Ishikawa (cell line): ENCODE results near the gene NECAP2.

Experiments
- CEBPB ChIP-seq: IDR thresholded peaks from 2 replicates; pipeline ENCODE4 v1.6.1; 2012
- CREB1 ChIP-seq: IDR thresholded peaks from 2 replicates; pipeline ENCODE4 v1.6.1; 2012; ENCODE audit warnings: low read depth
- EGR1 ChIP-seq: IDR thresholded peaks from 2 replicates; pipeline ENCODE4 v1.6.1; 2012
- EP300 ChIP-seq: IDR thresholded peaks from 2 replicates; pipeline ENCODE4 v1.6.1; 2012; ENCODE audit warnings: borderline replicate concordance
- FOXM1 ChIP-seq: IDR thresholded peaks from 2 replicates; pipeline ENCODE4 v1.6.1; 2012; ENCODE audit warnings: low read depth, borderline replicate concordance
- MAX ChIP-seq: IDR thresholded peaks from 2 replicates; pipeline ENCODE4 v1.6.1; 2012
- NFIC ChIP-seq: IDR thresholded peaks from 2 replicates; pipeline ENCODE4 v1.6.1; 2012
- RAD21 ChIP-seq: IDR thresholded peaks from 2 replicates; pipeline ENCODE4 v1.6.1; 2012; ENCODE audit warnings: low read depth
- REST ChIP-seq: IDR thresholded peaks from 2 replicates; pipeline ENCODE4 v1.6.1; 2012; ENCODE audit warnings: low read depth, mild to moderate bottlenecking
- TAF1 ChIP-seq: IDR thresholded peaks from 2 replicates; pipeline ENCODE4 v1.6.1; 2012; ENCODE audit warnings: low read depth, mild to moderate bottlenecking
- TCF12 ChIP-seq: IDR thresholded peaks from 2 replicates; pipeline ENCODE4 v1.6.1; 2012; ENCODE audit warnings: low read depth
- TEAD4 ChIP-seq: IDR thresholded peaks from 2 replicates; pipeline ENCODE4 v1.6.1; 2012
- YY1 ChIP-seq: IDR thresholded peaks from 2 replicates; pipeline ENCODE4 v1.6.1; 2012; ENCODE audit warnings: low read depth
- ZBTB7A ChIP-seq: IDR thresholded peaks from 2 replicates; pipeline ENCODE4 v1.6.1; 2012; ENCODE audit warnings: low read depth
- TF ChIP-seq, protein P1 (sequence below): IDR thresholded peaks from 2 replicates; pipeline ENCODE4 v1.6.1; 2012

The NECAP2 gene, protein sequence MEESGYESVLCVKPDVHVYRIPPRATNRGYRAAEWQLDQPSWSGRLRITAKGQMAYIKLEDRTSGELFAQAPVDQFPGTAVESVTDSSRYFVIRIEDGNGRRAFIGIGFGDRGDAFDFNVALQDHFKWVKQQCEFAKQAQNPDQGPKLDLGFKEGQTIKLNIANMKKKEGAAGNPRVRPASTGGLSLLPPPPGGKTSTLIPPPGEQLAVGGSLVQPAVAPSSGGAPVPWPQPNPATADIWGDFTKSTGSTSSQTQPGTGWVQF

DNA sequence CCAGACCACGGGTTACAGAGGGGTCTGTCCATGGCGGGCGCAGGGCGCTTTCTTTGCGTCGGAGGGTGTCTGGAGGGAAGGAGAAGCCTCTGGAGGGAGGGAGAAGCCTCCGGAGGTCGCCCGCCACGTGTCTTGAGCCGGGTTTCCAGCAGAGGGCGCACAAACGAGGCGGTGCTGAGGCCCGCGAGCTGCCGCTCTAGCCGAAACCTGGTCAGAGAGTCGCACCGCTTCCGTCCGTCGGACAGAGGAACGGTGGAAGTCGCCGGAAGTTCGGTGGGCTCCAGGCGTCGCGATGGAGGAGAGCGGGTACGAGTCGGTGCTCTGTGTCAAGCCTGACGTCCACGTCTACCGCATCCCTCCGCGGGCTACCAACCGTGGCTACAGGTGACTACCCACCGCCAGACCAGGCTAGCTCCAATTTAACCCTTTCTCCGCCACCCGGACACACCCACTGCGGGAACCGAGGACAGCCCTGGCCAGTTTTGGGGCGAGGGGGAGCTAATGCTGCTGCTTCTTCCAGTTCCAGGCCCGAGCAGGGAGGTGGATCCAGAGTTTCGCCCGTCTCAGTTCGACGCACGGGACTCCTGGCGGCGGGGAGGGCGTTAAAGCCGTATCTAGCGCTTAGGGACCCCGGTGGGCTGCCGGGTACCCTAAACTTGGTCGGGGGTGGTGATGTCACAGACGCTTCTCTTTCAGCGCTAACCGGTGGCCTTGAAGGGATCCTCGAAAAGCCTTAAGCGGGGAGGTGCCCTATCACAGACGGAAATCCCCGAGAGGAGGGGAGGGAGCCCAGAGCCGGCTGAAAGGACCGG, at the start of gene NECAP2:
NECAP2 (plus strand) TSS at position 255 of the 812 bp plus-strand sequence; CDS start at position 293, 38 bp downstream.
- TF ChIP-seq RAD21 (peak; percentile 48; the same call in 1 of the 2 replicates), CREB1 (peak; percentile 25; the same call in 1 of the 2 replicates), TEAD4 (no peak; the same call in 1 of the 2 replicates), TCF12 (no peak), YY1 (peak; percentile 78), TAF1 (peak; percentile 83), MAX (peak; percentile 97), ZBTB7A (no peak; the same call in none of the 2 replicates), NFIC (no peak), FOXM1 (no peak), CEBPB (no peak), REST (no peak), EGR1 (no peak), EP300 (no peak; the same call in 1 of the 2 replicates)
- TF ChIP-seq, protein P1, sequence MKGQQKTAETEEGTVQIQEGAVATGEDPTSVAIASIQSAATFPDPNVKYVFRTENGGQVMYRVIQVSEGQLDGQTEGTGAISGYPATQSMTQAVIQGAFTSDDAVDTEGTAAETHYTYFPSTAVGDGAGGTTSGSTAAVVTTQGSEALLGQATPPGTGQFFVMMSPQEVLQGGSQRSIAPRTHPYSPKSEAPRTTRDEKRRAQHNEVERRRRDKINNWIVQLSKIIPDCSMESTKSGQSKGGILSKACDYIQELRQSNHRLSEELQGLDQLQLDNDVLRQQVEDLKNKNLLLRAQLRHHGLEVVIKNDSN, result peak; percentile 74

DNA sequence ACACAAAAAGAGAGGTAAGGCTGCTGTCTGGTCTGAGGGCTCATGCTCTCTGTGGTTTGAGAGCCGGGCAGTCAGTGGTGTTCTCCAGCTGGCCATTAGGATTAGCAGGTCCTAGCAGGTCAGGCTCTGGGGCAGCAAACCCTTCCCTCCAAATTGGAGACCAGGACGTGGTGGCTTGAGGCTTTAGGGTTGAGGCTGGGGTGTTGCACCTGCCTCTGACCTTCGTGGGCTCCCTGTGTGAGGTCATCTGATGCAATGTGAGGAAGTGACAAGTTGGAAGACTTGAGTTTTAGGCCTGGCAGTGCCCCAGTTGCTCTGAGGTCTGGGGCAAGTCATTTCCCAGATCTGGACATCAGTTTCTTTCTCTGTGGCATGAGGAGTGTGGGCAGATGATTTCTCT, 49.1 kb upstream of the NECAP2 start:
- TF ChIP-seq MAX, result no peak
- no peak for TF ChIP-seq TEAD4
- no peak for TF ChIP-seq REST
- TF ChIP-seq NFIC, result no peak
- no peak for TF ChIP-seq ZBTB7A
- TF ChIP-seq RAD21, result no peak
- TF ChIP-seq, protein P1, result no peak
- no peak for TF ChIP-seq EGR1
- TF ChIP-seq YY1, result no peak
- TF ChIP-seq TCF12, result no peak
- no peak for TF ChIP-seq EP300
- no peak for TF ChIP-seq CREB1
- TF ChIP-seq FOXM1, result no peak
- no peak for TF ChIP-seq CEBPB
- TF ChIP-seq TAF1, result no peak

DNA sequence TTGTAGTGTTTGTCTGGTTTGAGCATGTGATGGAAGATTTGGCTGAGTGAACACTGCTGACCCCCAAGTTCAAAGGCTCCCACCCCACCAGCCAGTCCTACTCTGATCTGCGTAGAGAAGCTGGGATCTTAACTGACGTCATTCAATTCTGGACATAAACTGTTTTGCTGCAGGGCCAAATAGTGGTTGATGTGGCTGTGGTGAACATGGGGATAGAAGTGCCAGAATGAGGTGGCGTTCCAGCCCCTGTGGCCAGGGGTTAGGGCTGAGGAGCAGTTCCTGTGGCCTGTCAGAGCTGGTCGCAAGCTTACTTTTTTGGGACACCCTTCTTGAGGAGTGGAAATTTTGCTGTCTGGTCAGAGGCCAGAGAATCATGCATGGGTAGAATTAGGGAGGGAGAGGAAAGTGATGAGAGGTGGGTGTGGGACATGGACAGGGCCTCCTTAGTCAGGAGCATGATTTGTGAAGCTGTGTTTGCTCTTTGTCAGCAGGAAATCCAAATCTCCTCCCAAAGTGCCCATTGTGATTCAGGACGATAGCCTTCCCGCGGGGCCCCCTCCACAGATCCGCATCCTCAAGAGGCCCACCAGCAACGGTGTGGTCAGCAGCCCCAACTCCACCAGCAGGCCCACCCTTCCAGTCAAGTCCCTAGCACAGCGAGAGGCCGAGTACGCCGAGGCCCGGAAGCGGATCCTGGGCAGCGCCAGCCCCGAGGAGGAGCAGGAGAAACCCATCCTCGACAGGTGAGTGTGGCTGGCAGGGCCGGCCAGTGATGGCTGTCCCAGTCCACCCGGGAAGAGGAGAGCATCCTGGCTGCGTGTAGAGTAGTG, 47.6 kb upstream of the NECAP2 start:
- no peak for TF ChIP-seq REST
- TF ChIP-seq, protein P1, result no peak
- no peak for TF ChIP-seq ZBTB7A
- no peak for TF ChIP-seq CEBPB
- no peak for TF ChIP-seq RAD21
- TF ChIP-seq TCF12, result no peak
- TF ChIP-seq MAX, result no peak
